NCI-H1436 (cell line): Measurements from ENCODE around the gene UBTF.

Experiments
- DNase-seq: peaks from one replicate; lab custom pipeline; 2025; lab: John Stamatoyannopoulos, UW

UBTF gene, protein sequence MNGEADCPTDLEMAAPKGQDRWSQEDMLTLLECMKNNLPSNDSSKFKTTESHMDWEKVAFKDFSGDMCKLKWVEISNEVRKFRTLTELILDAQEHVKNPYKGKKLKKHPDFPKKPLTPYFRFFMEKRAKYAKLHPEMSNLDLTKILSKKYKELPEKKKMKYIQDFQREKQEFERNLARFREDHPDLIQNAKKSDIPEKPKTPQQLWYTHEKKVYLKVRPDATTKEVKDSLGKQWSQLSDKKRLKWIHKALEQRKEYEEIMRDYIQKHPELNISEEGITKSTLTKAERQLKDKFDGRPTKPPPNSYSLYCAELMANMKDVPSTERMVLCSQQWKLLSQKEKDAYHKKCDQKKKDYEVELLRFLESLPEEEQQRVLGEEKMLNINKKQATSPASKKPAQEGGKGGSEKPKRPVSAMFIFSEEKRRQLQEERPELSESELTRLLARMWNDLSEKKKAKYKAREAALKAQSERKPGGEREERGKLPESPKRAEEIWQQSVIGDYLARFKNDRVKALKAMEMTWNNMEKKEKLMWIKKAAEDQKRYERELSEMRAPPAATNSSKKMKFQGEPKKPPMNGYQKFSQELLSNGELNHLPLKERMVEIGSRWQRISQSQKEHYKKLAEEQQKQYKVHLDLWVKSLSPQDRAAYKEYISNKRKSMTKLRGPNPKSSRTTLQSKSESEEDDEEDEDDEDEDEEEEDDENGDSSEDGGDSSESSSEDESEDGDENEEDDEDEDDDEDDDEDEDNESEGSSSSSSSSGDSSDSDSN

DNA sequence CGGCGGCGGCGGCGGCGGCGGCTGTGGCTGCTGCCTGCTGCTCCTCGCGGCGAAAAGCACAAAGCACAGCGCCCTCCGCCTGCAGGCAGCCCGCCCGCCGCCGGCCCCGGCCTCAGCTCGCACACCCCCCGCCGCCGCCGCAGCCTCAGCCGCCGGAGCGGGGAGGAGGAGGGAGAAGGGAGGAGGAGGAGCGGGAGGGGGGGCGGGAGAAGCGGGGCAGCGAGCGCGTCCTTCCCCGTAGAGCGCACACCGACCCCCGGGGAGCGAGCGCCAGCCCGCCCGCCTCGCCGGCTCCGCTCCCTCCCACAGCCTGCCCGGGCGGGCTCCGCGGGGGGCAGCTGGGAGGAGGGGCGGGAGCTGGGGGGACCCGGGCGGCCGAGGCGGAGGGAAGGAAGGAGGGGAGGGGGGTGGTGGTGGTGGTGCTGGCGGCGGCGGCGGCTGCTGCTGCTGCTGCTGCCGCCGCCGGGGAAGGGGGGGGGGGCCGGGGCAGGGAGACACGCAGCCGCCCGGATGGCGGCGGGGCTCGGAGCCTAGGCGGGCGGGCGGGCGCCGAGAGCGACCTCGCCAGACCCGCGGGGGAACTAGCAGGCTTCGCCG, at the start of gene UBTF:
Gene UBTF, minus strand, starts transcription at position 60 of the 597 bp plus-strand sequence. CDS start 1,446 bp downstream, outside the sequence.
- DNase-seq, result peak; percentile 74

DNA sequence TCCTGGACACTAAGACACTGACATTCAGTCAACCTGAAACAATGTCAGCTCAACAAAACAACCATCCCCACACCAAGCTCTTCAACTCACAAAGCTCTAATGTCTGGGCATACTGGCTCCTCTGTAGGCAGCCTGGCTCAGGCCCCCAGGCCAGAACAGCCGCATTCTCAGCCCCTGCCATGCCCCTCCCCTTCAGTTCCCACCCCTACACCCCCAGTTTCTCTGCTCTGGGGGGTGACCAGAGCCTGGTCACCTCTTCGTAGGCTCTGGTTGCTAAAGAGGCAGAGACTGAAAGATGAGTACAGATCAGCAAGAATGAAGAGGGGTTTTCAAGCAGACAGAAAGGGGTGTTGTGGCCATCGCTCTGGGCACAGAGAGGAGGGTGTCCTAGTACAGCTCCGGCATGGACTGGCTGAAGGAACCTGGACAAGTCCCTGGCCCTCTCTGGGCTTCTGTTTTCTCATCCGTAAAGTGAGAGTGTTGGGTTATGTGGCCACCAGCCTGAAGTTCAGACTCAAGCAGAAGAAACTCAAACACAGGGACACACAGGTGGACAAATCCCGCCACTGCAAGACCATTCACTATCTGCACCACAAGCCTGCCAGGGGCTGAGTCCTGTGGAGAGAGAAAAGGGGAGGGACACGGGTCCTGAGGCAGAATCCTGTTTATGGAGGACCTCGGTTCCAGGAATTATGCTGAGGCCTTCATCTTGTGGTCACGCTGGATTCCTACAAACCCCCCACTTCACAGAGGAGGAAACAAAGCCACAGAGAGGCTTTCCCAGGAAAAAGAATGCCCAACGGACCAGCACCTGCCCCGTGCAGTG, 49.4 kb upstream of the UBTF start:
- DNase-seq, result no peak

DNA sequence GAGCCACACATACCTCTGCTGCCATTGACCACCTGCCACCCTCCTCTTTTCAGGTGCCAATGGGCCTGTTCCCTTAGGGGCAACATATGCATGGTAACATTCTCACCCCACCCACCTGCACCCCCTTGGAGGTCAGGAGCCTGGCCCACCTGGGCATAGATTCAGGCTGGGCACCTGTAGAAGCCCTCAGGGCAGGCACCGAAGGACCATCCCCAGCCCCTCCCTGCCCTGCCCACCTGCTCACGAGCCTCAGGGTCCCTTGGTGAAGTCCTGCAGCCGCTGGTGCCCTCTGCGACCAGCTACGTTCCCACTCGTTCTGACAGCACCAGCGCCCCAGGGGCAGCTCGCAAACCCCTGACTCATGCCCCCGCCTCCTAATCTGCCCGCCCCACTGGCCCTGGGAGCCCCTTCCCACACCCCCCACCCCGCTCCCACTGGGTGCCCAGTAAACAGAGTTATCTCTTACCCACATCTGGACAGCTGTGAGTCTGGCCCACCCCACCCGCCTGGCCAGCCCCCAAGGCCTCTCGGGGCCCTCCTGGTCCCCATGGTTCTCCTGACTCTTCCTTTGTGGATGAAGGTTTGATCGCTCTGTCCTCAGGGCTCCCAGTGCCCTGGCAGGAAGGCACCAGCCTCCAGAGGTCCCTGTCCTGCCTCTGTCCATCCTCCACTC, 48.5 kb upstream of the UBTF start, which contains the start of gene SLC4A1:
Gene SLC4A1, minus strand, starts transcription at position 318 of the 673 bp plus-strand sequence. CDS start 5,269 bp downstream, outside the sequence.
- no peak for DNase-seq

GRCh38 chr17:44267165-44267455, 47.6 kb upstream of the UBTF start:
- no peak for DNase-seq

GRCh38 chr17:44266402-44267164, 47.1 kb upstream of the UBTF start:
- no peak for DNase-seq

DNA sequence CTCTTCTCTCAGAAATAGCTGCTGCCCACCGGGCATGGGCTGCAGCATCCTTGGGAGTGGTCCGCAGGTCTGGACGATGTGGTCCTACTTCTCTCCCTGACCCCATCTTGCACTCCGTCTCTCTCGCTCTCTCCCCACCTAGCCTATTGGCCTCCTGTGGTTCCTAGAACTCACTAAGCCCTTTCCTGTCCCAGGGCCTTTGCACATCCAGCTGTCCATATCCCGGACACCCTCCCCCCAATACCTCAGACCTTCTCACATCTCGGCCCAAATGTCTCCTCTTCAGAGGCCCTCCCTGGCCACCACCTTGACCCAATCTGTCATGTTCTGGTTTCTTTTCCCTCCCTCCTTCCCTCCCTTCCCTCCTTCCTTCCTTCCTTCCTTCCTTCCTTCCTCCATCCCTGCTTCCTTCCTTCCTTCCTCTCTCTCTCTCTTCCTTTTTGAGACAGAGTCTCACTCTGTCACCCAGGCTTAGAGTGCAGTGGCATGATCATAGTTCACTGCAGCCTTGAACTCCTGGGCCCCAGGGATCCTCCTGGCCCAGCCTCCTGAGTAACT, 43.9 kb upstream of the UBTF start:
- no peak for DNase-seq

GRCh38 chr17:44262654-44263225, 43.3 kb upstream of the UBTF start:
- DNase-seq, result no peak

DNA sequence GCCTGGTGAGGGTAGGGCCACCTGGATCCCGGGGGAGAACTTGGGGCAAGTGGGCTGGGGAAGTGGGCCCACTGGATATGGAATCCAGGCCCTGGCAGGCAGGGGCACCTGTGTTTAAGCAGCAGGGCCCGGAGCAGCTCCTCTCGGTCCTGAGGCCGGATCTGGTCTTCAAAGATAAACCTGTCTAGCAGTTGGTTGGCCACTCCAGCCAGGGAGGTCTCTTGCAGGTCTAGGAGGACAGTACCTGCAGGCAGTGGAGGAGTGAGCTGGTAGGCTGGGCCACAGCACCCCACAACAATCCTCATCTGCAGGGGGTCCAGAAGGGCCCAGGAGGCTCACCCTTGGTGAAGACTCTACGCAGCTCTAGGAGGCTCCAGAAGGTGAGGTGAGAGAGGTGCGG, 40.8 kb upstream of the UBTF start:
- DNase-seq, result no peak

GRCh38 chr17:44258811-44259351, 39.4 kb upstream of the UBTF start:
- no peak for DNase-seq

DNA sequence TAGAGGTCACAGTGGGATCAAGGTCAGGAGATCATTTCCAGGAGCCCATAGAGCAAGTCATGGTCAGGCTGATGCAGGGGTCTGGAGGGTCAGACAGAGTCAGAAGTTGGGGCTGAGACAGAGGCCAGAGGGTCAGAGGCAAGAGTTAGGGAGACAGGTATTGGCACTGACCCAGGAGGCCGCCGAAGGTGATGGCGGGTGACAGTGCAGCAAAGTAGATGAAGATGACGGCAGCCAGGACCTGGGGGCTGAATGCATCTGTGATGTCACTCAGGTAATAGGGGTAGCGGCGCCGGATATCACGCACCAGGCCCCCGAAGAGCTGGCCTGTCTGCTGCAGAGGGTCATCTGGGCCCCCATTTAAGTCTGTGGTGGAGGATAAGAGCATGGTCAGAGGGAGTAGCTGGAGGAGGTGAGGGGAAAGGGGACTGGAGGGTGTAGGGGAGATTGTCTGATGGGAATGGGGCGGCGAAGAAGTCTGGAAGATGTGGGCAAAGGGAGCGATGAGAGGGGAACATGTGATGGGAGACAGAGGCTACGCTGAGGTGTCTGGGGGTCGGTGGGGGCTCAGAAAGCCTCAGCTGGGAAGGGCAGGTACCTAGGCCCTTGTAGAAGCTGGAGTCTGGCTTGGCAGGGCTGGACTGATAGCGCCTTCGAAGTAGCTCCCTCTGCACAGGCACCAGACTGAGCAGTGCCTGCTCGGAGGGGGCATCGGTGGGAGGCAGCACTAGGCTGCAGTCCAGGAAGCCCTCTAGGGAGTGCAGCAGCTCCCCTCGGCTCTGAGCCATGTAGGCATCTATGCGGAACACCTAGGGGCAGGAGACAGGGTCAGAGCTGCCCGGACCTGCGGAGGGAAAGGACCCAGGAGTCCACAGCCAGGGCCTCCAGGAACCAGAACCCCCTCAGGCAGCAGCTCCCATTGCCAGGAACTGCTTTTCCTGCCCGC, 38.6 kb upstream of the UBTF start:
- no peak for DNase-seq

GRCh38 chr17:44256671-44257070, 37.2 kb upstream of the UBTF start:
- DNase-seq, result no peak

DNA sequence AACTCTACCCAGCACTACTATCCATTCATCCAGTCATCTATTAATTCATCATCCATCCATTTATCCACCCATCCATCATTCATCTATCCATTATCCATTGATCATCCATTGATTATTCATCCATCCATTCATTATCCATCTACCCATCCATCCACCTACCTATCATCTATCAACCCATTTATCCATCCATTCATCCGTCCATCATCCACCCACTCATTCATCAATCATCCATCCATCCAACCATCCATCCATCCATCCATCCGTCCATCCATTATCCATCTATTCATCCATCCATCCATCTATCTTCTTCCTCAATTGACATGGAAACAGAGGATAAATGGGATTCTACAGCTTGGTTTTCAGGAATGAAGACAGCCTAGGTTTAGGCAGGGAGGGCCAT, 36.4 kb upstream of the UBTF start:
- no peak for DNase-seq

DNA sequence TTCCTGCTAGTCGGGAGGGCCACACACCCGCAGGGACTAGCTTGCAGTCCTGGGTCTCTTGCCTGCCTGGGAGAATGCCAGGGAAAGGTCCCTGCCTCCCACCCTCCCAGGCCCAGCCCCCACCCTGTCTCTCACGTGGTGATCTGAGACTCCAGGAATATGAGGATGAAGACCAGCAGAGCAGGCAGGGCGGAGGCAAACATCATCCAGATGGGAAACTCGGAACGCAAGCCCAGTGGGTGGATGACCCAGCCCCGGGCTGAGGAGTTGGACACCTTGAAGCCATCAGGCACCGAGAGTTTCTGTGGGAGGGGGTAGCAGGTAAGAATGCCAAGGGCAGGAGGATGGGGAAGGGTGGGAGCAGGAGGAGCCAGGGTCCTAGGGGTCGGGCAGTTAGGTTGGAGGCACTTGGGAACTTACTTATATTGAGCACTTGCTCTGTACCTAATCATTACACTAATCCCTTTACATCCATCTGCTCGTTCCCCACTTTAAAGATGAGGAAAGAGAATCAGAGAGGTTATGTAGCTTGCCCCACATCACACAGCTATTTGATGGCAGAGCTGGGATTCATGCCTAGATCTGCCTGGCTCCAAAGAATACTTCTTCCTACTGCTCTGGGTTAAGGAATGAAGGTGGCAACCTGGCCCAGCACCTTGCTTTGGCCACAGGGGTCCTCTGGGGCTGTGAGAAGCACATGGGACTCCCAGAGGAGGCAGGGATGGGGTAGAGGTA, 35.1 kb upstream of the UBTF start:
- DNase-seq, result no peak

DNA sequence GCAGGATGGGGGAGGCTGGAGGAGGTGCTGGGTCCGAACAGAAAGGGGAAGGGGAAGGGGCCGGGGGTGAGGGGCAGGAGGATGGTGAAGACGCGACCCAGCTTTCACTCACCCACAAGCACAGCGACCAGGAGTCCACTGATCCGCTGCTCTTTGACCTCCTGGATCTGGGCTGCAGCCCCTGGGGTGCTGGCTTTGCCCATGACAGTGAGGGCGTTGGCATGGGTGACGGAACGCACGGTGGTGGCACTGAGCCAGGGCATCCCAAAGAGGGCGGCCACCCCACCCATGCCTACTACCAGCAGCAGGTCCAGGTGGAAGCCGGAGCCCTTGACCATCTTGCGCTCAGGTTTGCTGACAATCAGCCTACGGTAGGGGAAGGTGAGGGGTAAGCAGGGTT, 33.5 kb upstream of the UBTF start:
- no peak for DNase-seq

DNA sequence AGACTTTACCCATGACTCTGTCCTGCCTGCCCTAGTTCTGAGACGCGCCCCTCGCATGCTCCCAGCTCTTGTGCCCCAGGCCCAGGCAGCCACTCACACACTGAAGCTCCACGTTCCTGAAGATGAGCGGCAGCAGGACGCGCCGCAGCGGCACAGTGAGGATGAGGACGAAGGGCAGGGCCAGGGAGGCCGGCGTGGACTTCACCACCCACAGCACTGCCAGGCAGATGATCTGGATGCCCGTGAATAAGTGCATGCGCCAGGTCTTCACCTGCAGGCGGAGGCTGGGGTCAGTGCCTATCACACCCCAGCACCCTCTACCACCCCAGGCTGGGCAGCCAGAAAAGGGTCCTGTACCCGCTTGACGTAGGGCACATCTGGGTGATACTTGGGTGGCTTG, 31.6 kb upstream of the UBTF start:
- DNase-seq, result no peak

GRCh38 chr17:44249501-44250246, 30.2 kb upstream of the UBTF start:
- no peak for DNase-seq
